A673 (cell line): ENCODE results near the gene SCYL2. TPM values are rescaled to one million over a fixed set of nuclear protein-coding genes. Genes with fewer than 3 reads are reported as not detected.
"Not testable (repeated sequence)": the region's sequence is repeated elsewhere in the genome, so short reads cannot be mapped to it uniquely, and the experiment has no call there.

ENCODE experiments used
- BruUV-seq: library from RNA; stranded (reverse); fragments of 400-500 nt; replicated peaks from 2 replicates; lab custom pipeline; 2021; lab: Mats Ljungman, UMichigan
- CTCF ChIA-PET: fragments of 300-600 bp; sonication (Branson Sonifier 250); formaldehyde crosslinking; loops from one replicate; lab custom pipeline; 2022; ENCODE audit warnings: antibody characterized with exemption; lab: Charles Lee
- POLR2A ChIA-PET: fragments of 300-600 bp; sonication (Branson Sonifier 250); formaldehyde crosslinking; loops from one replicate; lab custom pipeline; 2022; ENCODE audit warnings: antibody characterized with exemption; ENCODE audit not compliant: low non-redundant PET; lab: Charles Lee
- DNase-seq: peaks from one replicate; pipeline ENCODE4 v3.0.0-alpha.2; 2015; ENCODE audit warnings: low spot score
- H3K27ac ChIP-seq: fragments of 200-600 bp; sonication (generic); 2 replicates; pipeline ENCODE4 v1.5.1; 2016; ENCODE audit warnings: mixed run types, low read depth, mild to moderate bottlenecking, mixed read lengths, antibody characterized with exemption, low read length; ENCODE audit not compliant: poor library complexity, severe bottlenecking
- H3K27me3 ChIP-seq: fragments of 200-600 bp; sonication (generic); replicated peaks from 2 replicates; pipeline ENCODE4 v1.6.1; 2017; ENCODE audit warnings: mixed run types, low read depth, mild to moderate bottlenecking, mixed read lengths, antibody characterized with exemption, low read length; ENCODE audit not compliant: insufficient read depth, poor library complexity
- H3K36me3 ChIP-seq: fragments of 200-600 bp; sonication (generic); 2 replicates; pipeline ENCODE4 v1.6.1; 2016; ENCODE audit warnings: mixed run types, mild to moderate bottlenecking, mixed read lengths, antibody characterized with exemption, low read length; ENCODE audit not compliant: insufficient read depth, poor library complexity, severe bottlenecking
- H3K4me1 ChIP-seq: fragments of 200-600 bp; sonication (generic); 2 replicates; pipeline ENCODE4 v1.6.1; 2017; ENCODE audit warnings: mixed run types, mild to moderate bottlenecking, mixed read lengths, antibody characterized with exemption, low read length; ENCODE audit not compliant: insufficient read depth, poor library complexity, severe bottlenecking
- H3K4me3 ChIP-seq: fragments of 200-600 bp; sonication (generic); 2 replicates; pipeline ENCODE4 v1.5.1; 2016; ENCODE audit warnings: low read depth, mixed run types, mild to moderate bottlenecking, mixed read lengths, low read length; ENCODE audit not compliant: poor library complexity, severe bottlenecking
- H3K9me3 ChIP-seq: fragments of 200-600 bp; sonication (generic); 2 replicates; pipeline ENCODE4 v1.6.1; 2016; ENCODE audit warnings: mixed run types, low read depth, mild to moderate bottlenecking, mixed read lengths, antibody characterized with exemption, low read length; ENCODE audit not compliant: poor library complexity, severe bottlenecking
- EZH2 ChIP-seq: fragments of 200-600 bp; sonication (generic); IDR thresholded peaks from 2 replicates; pipeline ENCODE4 v1.6.1; 2017; ENCODE audit warnings: borderline replicate concordance, low read depth, mild to moderate bottlenecking, mixed read lengths, antibody characterized with exemption, low read length; ENCODE audit not compliant: poor library complexity, severe bottlenecking
- intact Hi-C: fragments of 100-400 bp; cut with micrococcal nuclease; formaldehyde crosslinking; loops from one replicate; pipeline ENCODE4 v1.10.0; 2022; ENCODE audit not compliant: unreplicated experiment
- total RNA-seq: library from RNA; stranded (reverse); gene quantifications from 2 replicates; pipeline ENCODE4 v1.2.3, GENCODE V29; 2021
- TF ChIP-seq, protein P1 (sequence below): fragments of 300-800, 200-600 bp; sonication (generic); conservative IDR thresholded peaks from 2 replicates; pipeline ENCODE4 v1.5.1; 2017; ENCODE audit warnings: low read depth, mild to moderate bottlenecking, antibody characterized with exemption, low read length, moderate library complexity, mixed read lengths

The SCYL2 gene
- total RNA-seq, 1 experiment from 2014 or later, result 61.3 TPM

DNA sequence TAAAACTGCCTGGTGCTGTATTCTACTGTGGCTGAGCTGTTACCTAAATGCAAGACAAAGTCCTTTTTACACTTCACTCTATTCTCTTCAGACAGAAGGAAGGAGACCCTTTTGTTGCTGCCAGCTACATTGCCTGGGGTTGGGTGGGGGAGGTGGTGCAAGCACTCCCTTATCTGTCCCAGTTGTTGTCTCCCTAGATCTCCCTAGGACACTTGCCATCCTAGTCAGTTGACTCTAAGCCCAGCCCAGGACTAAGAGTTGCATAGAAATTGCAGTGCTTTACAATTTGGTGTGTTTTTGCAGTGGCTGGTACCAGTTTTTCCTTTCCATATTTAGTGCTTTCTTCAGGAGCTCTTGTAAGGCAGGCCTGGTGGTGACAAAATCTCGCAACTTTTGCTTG lies 35.1 kb downstream of the SCYL2 start:
- DNase-seq, result no peak
- ChIA-PET CTCF (no interaction called here), POLR2A (no interaction called here)
- Histone ChIP-seq H3K27ac (no peak overlapping the region), H3K36me3 (peaks cover 28% of the 10 kb centered on the region), H3K4me3 (no peak overlapping the region), H3K9me3 (no peaks in the 10 kb centered on the region), H3K4me1 (no peaks in the 10 kb centered on the region), H3K27me3 (no peaks in the 10 kb centered on the region)
- no TSS peak for BruUV-seq
- TF ChIP-seq, protein P1, sequence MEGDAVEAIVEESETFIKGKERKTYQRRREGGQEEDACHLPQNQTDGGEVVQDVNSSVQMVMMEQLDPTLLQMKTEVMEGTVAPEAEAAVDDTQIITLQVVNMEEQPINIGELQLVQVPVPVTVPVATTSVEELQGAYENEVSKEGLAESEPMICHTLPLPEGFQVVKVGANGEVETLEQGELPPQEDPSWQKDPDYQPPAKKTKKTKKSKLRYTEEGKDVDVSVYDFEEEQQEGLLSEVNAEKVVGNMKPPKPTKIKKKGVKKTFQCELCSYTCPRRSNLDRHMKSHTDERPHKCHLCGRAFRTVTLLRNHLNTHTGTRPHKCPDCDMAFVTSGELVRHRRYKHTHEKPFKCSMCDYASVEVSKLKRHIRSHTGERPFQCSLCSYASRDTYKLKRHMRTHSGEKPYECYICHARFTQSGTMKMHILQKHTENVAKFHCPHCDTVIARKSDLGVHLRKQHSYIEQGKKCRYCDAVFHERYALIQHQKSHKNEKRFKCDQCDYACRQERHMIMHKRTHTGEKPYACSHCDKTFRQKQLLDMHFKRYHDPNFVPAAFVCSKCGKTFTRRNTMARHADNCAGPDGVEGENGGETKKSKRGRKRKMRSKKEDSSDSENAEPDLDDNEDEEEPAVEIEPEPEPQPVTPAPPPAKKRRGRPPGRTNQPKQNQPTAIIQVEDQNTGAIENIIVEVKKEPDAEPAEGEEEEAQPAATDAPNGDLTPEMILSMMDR, result no peak
- TF ChIP-seq EZH2, result no peak
- intact Hi-C loops, result no loop called here

DNA sequence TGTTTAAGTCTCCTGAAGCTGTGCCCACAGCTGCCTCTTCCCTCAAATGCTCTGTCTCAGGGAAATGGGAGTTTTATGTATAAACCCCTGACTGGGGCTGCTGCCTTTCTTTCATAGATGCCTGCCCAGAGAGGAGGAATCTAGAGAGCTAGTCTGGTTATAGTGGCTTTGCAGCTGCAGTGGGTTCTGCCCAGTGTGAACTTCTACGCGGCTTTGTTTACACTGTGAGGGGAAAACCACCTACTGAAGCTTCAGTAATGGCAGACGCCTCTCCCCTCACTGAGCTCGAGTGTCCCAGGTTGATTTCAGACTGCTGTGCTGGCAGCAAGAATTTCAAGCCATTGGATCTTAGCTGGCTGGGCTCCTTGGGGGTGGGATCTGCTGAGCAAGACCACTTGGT lies 36.9 kb downstream of the SCYL2 start:
- H3K27ac ChIP-seq, result no peak overlapping the region
- BruUV-seq, result no TSS peak
- H3K9me3 ChIP-seq, result no peaks in the 10 kb centered on the region
- no peak for TF ChIP-seq EZH2
- TF ChIP-seq, protein P1, result no peak
- no peak overlapping the region for H3K4me3 ChIP-seq
- ChIA-PET CTCF (no interaction called here), POLR2A (no interaction called here)
- intact Hi-C loops, result no loop called here
- H3K4me1 ChIP-seq, result no peaks in the 10 kb centered on the region
- peaks cover 24% of the 10 kb centered on the region for H3K36me3 ChIP-seq
- no peak for DNase-seq
- no peaks in the 10 kb centered on the region for H3K27me3 ChIP-seq

DNA sequence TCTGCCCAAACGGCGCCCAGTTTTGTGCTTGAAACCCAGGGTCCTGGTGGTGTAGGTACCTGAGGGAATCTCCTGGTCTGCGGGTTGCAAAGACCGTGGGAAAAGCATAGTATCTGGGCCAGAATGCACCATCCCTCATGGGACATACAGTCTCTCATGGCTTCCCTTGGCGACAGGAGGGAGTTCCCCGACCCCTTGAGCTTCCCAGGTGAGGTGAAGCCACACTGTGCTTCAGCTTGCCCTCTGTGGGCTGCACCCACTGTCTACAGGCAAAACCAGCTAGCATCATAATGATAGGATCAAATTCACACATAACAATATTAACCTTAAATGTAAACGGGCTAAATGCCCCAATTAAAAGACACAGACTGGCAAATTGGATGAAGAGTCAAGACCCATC lies 37.4 kb downstream of the SCYL2 start:
- H3K4me3 ChIP-seq, DNase-seq, H3K9me3 ChIP-seq, BruUV-seq, intact Hi-C loops, POLR2A ChIA-PET, H3K27ac ChIP-seq, H3K4me1 ChIP-seq, CTCF ChIA-PET, H3K27me3 ChIP-seq: not testable (repeated sequence)
- peaks cover 24% of the 10 kb centered on the region for H3K36me3 ChIP-seq

DNA sequence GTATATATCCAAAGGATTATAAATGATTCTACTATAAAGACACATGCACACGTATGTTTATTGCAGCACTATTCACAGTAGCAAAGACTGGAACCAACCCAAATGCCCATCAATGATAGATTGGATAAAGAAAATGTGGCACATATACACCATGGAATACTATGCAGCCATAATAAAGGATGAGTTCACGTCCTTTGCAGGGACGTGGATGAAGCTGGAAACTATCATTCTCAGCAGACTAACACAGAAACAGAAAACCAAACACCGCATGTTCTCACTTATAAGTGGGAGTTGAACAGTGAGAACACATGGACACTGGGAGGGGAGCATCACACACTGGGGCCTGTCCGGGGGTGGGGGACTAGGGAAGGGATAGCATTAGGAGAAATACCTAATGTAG lies 41.2 kb downstream of the SCYL2 start:
- H3K4me1 ChIP-seq, DNase-seq, H3K27me3 ChIP-seq, H3K9me3 ChIP-seq, H3K27ac ChIP-seq, H3K4me3 ChIP-seq, BruUV-seq, CTCF ChIA-PET, POLR2A ChIA-PET, intact Hi-C loops: not testable (repeated sequence)
- H3K36me3 ChIP-seq, result peaks cover 19% of the 10 kb centered on the region
